ENCODE results near the gene HK3. TPM values are rescaled to one million over a fixed set of nuclear protein-coding genes. Genes with fewer than 3 reads are reported as not detected.

HK3 gene
- total and polyA plus RNA-seq, 8 donors = 0.54 to 97.0 (median 1.6) TPM

GRCh38 chr5:176861276-176861675 lies 37.9 kb downstream of the HK3 start:
- H3K36me3 ChIP-seq = no peaks in the 10 kb centered on the region
- ATAC-seq (no peak), DNase-seq (peak in 1 of 4 donors; percentile 64)
- H3K27me3 ChIP-seq = peaks cover 14 to 85% of the 10 kb centered on the region in 2 donors
- no peaks in the 10 kb centered on the region for H3K4me1 ChIP-seq
- no peak overlapping the region for H3K4me3 ChIP-seq
- intact Hi-C loops (cut with DNase I) = no loop called here
- TF ChIP-seq CTCF (IDR thresholded peaks at IDR 0.05) = no peak
- H3K27ac ChIP-seq = no peak overlapping the region
- H3K9me3 ChIP-seq = no peaks in the 10 kb centered on the region

- H3K27me3 ChIP-seq = peaks cover 6 to 85% of the 10 kb centered on the region in 2 donors
- H3K27ac ChIP-seq = no peak overlapping the region
These were observed 38.8 kb downstream of the HK3 start for GRCh38 chr5:176860381-176860780.

GRCh38 chr5:176859916-176860315 lies 39.2 kb downstream of the HK3 start:
- ATAC-seq (no peak), DNase-seq (peak in 1 of 4 donors; percentile 59)
- H3K4me3 ChIP-seq = no peak overlapping the region
- H3K36me3 ChIP-seq = no peaks in the 10 kb centered on the region
- H3K9me3 ChIP-seq = no peaks in the 10 kb centered on the region
- peaks cover 4 to 85% of the 10 kb centered on the region in 2 donors for H3K27me3 ChIP-seq
- no peak for TF ChIP-seq CTCF (IDR thresholded peaks at IDR 0.05)
- H3K4me1 ChIP-seq = no peaks in the 10 kb centered on the region
- intact Hi-C loops (cut with DNase I) = no loop called here
- H3K27ac ChIP-seq = no peak overlapping the region

More at GRCh38 chr5:176860381-176860780, 38.8 kb downstream of the HK3 start:
- H3K4me1 ChIP-seq = no peaks in the 10 kb centered on the region
- H3K36me3 ChIP-seq = no peaks in the 10 kb centered on the region
- no peak for TF ChIP-seq CTCF (IDR thresholded peaks at IDR 0.05)
- DNase-seq (peak in 1 of 4 donors; percentile 54), ATAC-seq (no peak)
- no peak overlapping the region for H3K4me3 ChIP-seq
- intact Hi-C loops (cut with DNase I) = no loop called here
- no peaks in the 10 kb centered on the region for H3K9me3 ChIP-seq

- intact Hi-C loops (cut with DNase I) = no loop called here
- Histone ChIP-seq H3K27me3 (peaks cover 4 to 86% of the 10 kb centered on the region in 2 donors), H3K27ac (no peak overlapping the region), H3K9me3 (no peaks in the 10 kb centered on the region), H3K4me1 (no peaks in the 10 kb centered on the region), H3K4me3 (no peak overlapping the region), H3K36me3 (no peaks in the 10 kb centered on the region)
- TF ChIP-seq CTCF (IDR thresholded peaks at IDR 0.05) = no peak
- DNase-seq (peak in 1 of 4 donors; percentile 61), ATAC-seq (no peak)
These were observed 41.3 kb downstream of the HK3 start for GRCh38 chr5:176857894-176858273.

- no peak overlapping the region for H3K27ac ChIP-seq
- H3K9me3 ChIP-seq = no peaks in the 10 kb centered on the region
- ATAC-seq (no peak), DNase-seq (peak in 1 of 4 donors; percentile 61)
- H3K4me1 ChIP-seq = no peaks in the 10 kb centered on the region
- no peak for TF ChIP-seq CTCF (IDR thresholded peaks at IDR 0.05)
- H3K27me3 ChIP-seq = peaks cover 0 to 82% of the 10 kb centered on the region in 2 donors
- H3K36me3 ChIP-seq = no peaks in the 10 kb centered on the region
- H3K4me3 ChIP-seq = no peak overlapping the region
- intact Hi-C loops (cut with DNase I) = no loop called here
These were observed 41.8 kb downstream of the HK3 start for GRCh38 chr5:176857216-176857893.

Measured in left lung (tissue), 10 donors.